NCI-H446 (cell line): ENCODE measurements around the gene PLXNA2.

Source experiments
- DNase-seq, 2 experiments: peaks; one replicate each; lab custom pipeline; 2025; lab: John Stamatoyannopoulos, UW

The PLXNA2 gene

GRCh38 chr1:208142590-208143382 is 101.4 kb downstream of the PLXNA2 start:
- peak in 1 of 2 experiments; percentile 16 for DNase-seq

GRCh38 chr1:208141610-208142192 is 102.5 kb downstream of the PLXNA2 start:
- DNase-seq: no peak

- no peak for DNase-seq
These were observed 104.6 kb downstream of the PLXNA2 start for GRCh38 chr1:208139434-208140045.

- peak; percentile 79 to 86 for DNase-seq
These were observed 107.0 kb downstream of the PLXNA2 start for GRCh38 chr1:208137193-208137592.

GRCh38 chr1:208136459-208137182 is 107.6 kb downstream of the PLXNA2 start:
- peak in 1 of 2 experiments; percentile 23 for DNase-seq

- DNase-seq: no peak
These were observed 108.8 kb downstream of the PLXNA2 start for GRCh38 chr1:208135354-208135753.

GRCh38 chr1:208134491-208134890 is 109.7 kb downstream of the PLXNA2 start:
- no peak for DNase-seq

GRCh38 chr1:208133355-208133754 is 110.8 kb downstream of the PLXNA2 start:
- DNase-seq: no peak

- DNase-seq: peak; percentile 69 to 73
These were observed 111.8 kb downstream of the PLXNA2 start for GRCh38 chr1:208132287-208132882.

GRCh38 chr1:208131621-208132286 is 112.4 kb downstream of the PLXNA2 start:
- DNase-seq: no peak

- DNase-seq: no peak
These were observed 114.7 kb downstream of the PLXNA2 start for GRCh38 chr1:208129487-208129886.

- peak in 1 of 2 experiments; percentile 40 for DNase-seq
These were observed 115.1 kb downstream of the PLXNA2 start for GRCh38 chr1:208129060-208129459.

GRCh38 chr1:208127792-208128529 is 116.2 kb downstream of the PLXNA2 start:
- DNase-seq: no peak

GRCh38 chr1:208127284-208127683 is 116.9 kb downstream of the PLXNA2 start:
- no peak for DNase-seq

- DNase-seq: no peak
These were observed 118.1 kb downstream of the PLXNA2 start for GRCh38 chr1:208126108-208126507.

- no peak for DNase-seq
These were observed 121.4 kb downstream of the PLXNA2 start for GRCh38 chr1:208122612-208123358.

- no peak for DNase-seq
These were observed 122.3 kb downstream of the PLXNA2 start for GRCh38 chr1:208121813-208122364.

GRCh38 chr1:208120431-208120790 is 123.8 kb downstream of the PLXNA2 start:
- DNase-seq: no peak

GRCh38 chr1:208118841-208119606 is 125.2 kb downstream of the PLXNA2 start:
- DNase-seq: no peak
